GM12878 (cell line): Measurements from ENCODE around the gene CEACAM1. TPM values are rescaled to one million over a fixed set of nuclear protein-coding genes. Genes with fewer than 3 reads are reported as not detected.

Experiments used
- CBX3 ChIP-seq: fragments of 200-600 bp; sonication (generic); IDR thresholded peaks from 2 replicates; pipeline ENCODE4 v1.6.1; 2016; ENCODE audit warnings: low read depth, borderline replicate concordance
- CHD4 ChIP-seq: fragments of 200-600 bp; sonication (generic); IDR thresholded peaks from 2 replicates; pipeline ENCODE4 v1.6.1; 2016; ENCODE audit warnings: mild to moderate bottlenecking
- EGR1 ChIP-seq, 2 experiments: IDR thresholded peaks; 1 replicate in 1 of 2; 2 replicates in 1 of 2; pipeline ENCODE4 v1.6.1; 2011 to 2012; ENCODE audit warnings: low read depth in 2 of 2, low read length in 2 of 2, borderline replicate concordance in 1 of 2, mild to moderate bottlenecking in 1 of 2, moderate library complexity in 1 of 2
- ETV6 ChIP-seq, 2 experiments: fragments of 450-650 bp in 1 of 2; IDR thresholded peaks in 1 of 2; conservative IDR thresholded peaks in 1 of 2; 2 replicates each; pipeline ENCODE4 v1.6.1; 2014; ENCODE audit warnings: antibody characterized with exemption in 1 of 2, borderline replicate concordance in 1 of 2, low read depth in 1 of 2, mild to moderate bottlenecking in 1 of 2, moderate library complexity in 1 of 2
- HDGF ChIP-seq: fragments of 450-650 bp; IDR thresholded peaks from 2 replicates; pipeline ENCODE4 v1.6.1; 2016; ENCODE audit warnings: antibody characterized with exemption
- HSF1 ChIP-seq: fragments of 150-350 bp; IDR thresholded peaks from 2 replicates; pipeline ENCODE4 v1.6.1; 2014; ENCODE audit warnings: mild to moderate bottlenecking, low read depth, low read length
- IKZF1 ChIP-seq: fragments of 450-650 bp; conservative IDR thresholded peaks from 2 replicates; pipeline ENCODE4 v1.6.1; 2017; ENCODE audit warnings: antibody characterized with exemption, mild to moderate bottlenecking
- PML ChIP-seq: IDR thresholded peaks from 2 replicates; pipeline ENCODE4 v1.6.1; 2012; ENCODE audit warnings: low read length, inconsistent platforms
- POU2F2 ChIP-seq: IDR thresholded peaks from 3 replicates; pipeline ENCODE4 v1.6.1; 2011; ENCODE audit warnings: low read depth, mild to moderate bottlenecking, low read length, borderline replicate concordance
- SIN3A ChIP-seq: IDR thresholded peaks from 2 replicates; pipeline ENCODE4 v1.6.1; 2012; ENCODE audit warnings: low read depth, low read length, improper control_type of control experiment
- STAT3 ChIP-seq: IDR thresholded peaks from 2 replicates; pipeline ENCODE4 v1.6.1; 2011; ENCODE audit warnings: low read depth, low read length, improper control_type of control experiment
- USF1 ChIP-seq: IDR thresholded peaks from 2 replicates; pipeline ENCODE4 v1.6.1; 2011; ENCODE audit warnings: borderline replicate concordance, low read depth, mild to moderate bottlenecking, moderate library complexity, mixed read lengths, low read length; ENCODE audit not compliant: insufficient read depth; ENCODE audit errors: extremely low read length
- ZNF24 ChIP-seq: fragments of 450-650 bp; IDR thresholded peaks from 2 replicates; pipeline ENCODE4 v1.6.1; 2017; ENCODE audit warnings: antibody characterized with exemption, mild to moderate bottlenecking
- ZNF592 ChIP-seq: fragments of 450-650 bp; IDR thresholded peaks from 2 replicates; pipeline ENCODE4 v1.6.1; 2017; ENCODE audit warnings: mild to moderate bottlenecking, moderate library complexity
- ZNF687 ChIP-seq: fragments of 450-650 bp; IDR thresholded peaks from 2 replicates; pipeline ENCODE4 v1.6.1; 2017; ENCODE audit warnings: mild to moderate bottlenecking, moderate library complexity
- polyA plus RNA-seq, 11 experiments: library from polyadenylated mRNA; depleted of rRNA in 4 of 11; unstranded in 6 of 11; stranded (reverse) in 5 of 11; fragments of >200 nt; fragmentation: Nextera tagmentation in 4 of 11; fragmentation: Illumina TruSeq in 1 of 11; extraction: Ambion mirVana in 4 of 11; extraction: Trizol in 1 of 11; gene quantifications; 1 replicate in 1 of 11; 2 replicates in 10 of 11; pipeline versions ENCODE4 v1.2.1 to v1.2.3, GENCODE V29; 2011 to 2016; ENCODE audit warnings: inconsistent platforms in 2 of 11, missing spikeins in 2 of 11, low read depth in 1 of 11
- total RNA-seq, 4 experiments: library from RNA; depleted of rRNA in 3 of 4; stranded (reverse); fragments of >200 nt in 3 of 4; fragmentation: Illumina TruSeq in 1 of 4; extraction: Trizol in 1 of 4; gene quantifications; 2 replicates each; pipeline versions ENCODE4 v1.2.1 to v1.2.3, GENCODE V29; 2013 to 2021

The CEACAM1 gene
- total and polyA plus RNA-seq, 10 of the 15 experiments (the other 5 are each of a cell fraction or from before 2014, with no cell fraction given) = 3.9 to 24.0 (median 6.5) TPM

- no peak for TF ChIP-seq ZNF687
- no peak for TF ChIP-seq ZNF592
- TF ChIP-seq ZNF24 = no peak
- TF ChIP-seq HSF1 = no peak
- TF ChIP-seq IKZF1 = peak; percentile 83
- TF ChIP-seq EGR1 (IDR thresholded peaks at IDR 0.05; ENCODE audit: borderline replicate concordance in 1 of 2, low read depth in 2 of 2, low read length in 2 of 2) = no peak
- no peak for TF ChIP-seq USF1
- no peak for TF ChIP-seq SIN3A
- TF ChIP-seq HDGF = 0 out of 2 replicates have a peak, but pooled peaks have one; percentile 22
- no peak for TF ChIP-seq ETV6 (conservative IDR thresholded peaks at IDR 0.05 in 1 of 2, IDR thresholded peaks at IDR 0.05 in 1 of 2; ENCODE audit: borderline replicate concordance in 1 of 2, low read depth in 1 of 2)
- TF ChIP-seq STAT3 = no peak
- 0 out of 2 replicates have a peak, but pooled peaks have one; percentile 46 for TF ChIP-seq PML
- TF ChIP-seq CBX3 = no peak
- TF ChIP-seq CHD4 = no peak
- TF ChIP-seq POU2F2 = peak; percentile 96; the same call in 2 of the 3 replicates
These were observed 15.5 kb downstream of the CEACAM1 start (continued) for GRCh38 chr19:42512743-42513304.
